ENCODE measurements around the gene VAMP2. TPM values are rescaled to one million over a fixed set of nuclear protein-coding genes. Genes with fewer than 3 reads are reported as not detected.

Gene VAMP2
- total and polyA plus RNA-seq, 7 experiments from 2014 or later: 75.0 to 256 (median 209) TPM

GRCh38 chr17:8192070-8192815 lies 29.5 kb upstream of the VAMP2 start:
- no peaks in the 10 kb centered on the region for H3K27me3 ChIP-seq (ENCODE audit: control insufficient read depth in 2 of 2, insufficient read depth in 2 of 2, low read length in 2 of 2)
- Mint-ChIP-seq H3K9me3 (peaks cover 0 to 2% (median 0%) of the 10 kb centered on the region in 11 donors), H3K4me1 (peaks cover 9 to 19% (median 13%) of the 10 kb centered on the region in 7 donors), H3K4me3 (no peak overlapping the region), H3K27ac (no peak overlapping the region), H3K36me3 (no peaks in the 10 kb centered on the region), H3K27me3 (no peaks in the 10 kb centered on the region)
- CTCF ChIA-PET: interaction anchor here (0.5 to 1.8 kb wide), 4 partner anchors 29 to 190 kb away, joined by 3 to 7 read pairs (median 3); no protein-coding TSS in a partner anchor
- peaks cover 0 to 3% (median 0%) of the 10 kb centered on the region in 3 experiments for H3K36me3 ChIP-seq (ENCODE audit: control insufficient read depth in 2 of 3, insufficient read depth in 3 of 3, low read length in 3 of 3)
- ATAC-seq: peak; percentile 41
- peak overlapping the region; percentile 49 for H3K27ac ChIP-seq (ENCODE audit: low read depth, low read length)
- intact Hi-C loops (cut with micrococcal nuclease): loop anchor here in 1 of 2 donors (1.0 to 5.0 kb wide), 4 partner anchors 8 to 505 kb away; partner anchors contain the start of genes AURKB, TP53 and WRAP53
- POLR2A ChIA-PET: interaction anchor here (0.8 to 25.9 kb wide), 8 partner anchors 16 to 103 kb away, joined by 3 to 820 read pairs (median 56); partner anchors contain the start of genes AURKB, CTC1, PER1 and PFAS
- peak in 8 of 9 donors; percentile 48 to 73 (median 66) for DNase-seq
- no peak overlapping the region for H3K4me3 ChIP-seq (ENCODE audit: low read length)
- no peaks in the 10 kb centered on the region for H3K9me3 ChIP-seq (ENCODE audit: control insufficient read depth in 2 of 3, low read length in 3 of 3)
- peaks cover 31 to 38% of the 10 kb centered on the region in 2 donors for H3K4me1 ChIP-seq (ENCODE audit: control insufficient read depth in 2 of 2, insufficient read depth in 2 of 2, low read length in 2 of 2)

- ChIA-PET CTCF (interaction anchor here (0.7 to 6.8 kb wide), 3 partner anchors 32 to 111 kb away, joined by 3 to 33 read pairs (median 29); partner anchors contain the start of gene ALOXE3), POLR2A (interaction anchor here (0.6 to 25.9 kb wide), 12 partner anchors 10 to 105 kb away, joined by 3 to 820 read pairs (median 59); partner anchors contain the start of genes ALOXE3, AURKB, CTC1 and HES7)
- intact Hi-C loops (cut with micrococcal nuclease): loop anchor here (1.0 to 5.0 kb wide), 4 partner anchors 10 to 618 kb away; partner anchors contain the start of genes RANGRF (in 1 of the 2), TP53 (in 1 of the 2) and WRAP53 (in 1 of the 2)
- Mint-ChIP-seq H3K27me3 (no peaks in the 10 kb centered on the region), H3K27ac (peak overlapping the region in 7 of 9 donors; percentile 46 to 94 (median 85)), H3K4me3 (peak overlapping the region in 2 of 10 donors; percentile 8 to 27), H3K4me1 (peaks cover 7 to 13% (median 13%) of the 10 kb centered on the region in 7 donors), H3K36me3 (no peaks in the 10 kb centered on the region), H3K9me3 (peaks cover 0 to 2% (median 0%) of the 10 kb centered on the region in 11 donors)
- H3K27me3 ChIP-seq (ENCODE audit: control insufficient read depth in 2 of 2, insufficient read depth in 2 of 2, low read length in 2 of 2): no peaks in the 10 kb centered on the region
- no peaks in the 10 kb centered on the region for H3K9me3 ChIP-seq (ENCODE audit: control insufficient read depth in 2 of 3, low read length in 3 of 3)
- DNase-seq (no peak), ATAC-seq (no peak)
- peak overlapping the region; percentile 91 for H3K4me3 ChIP-seq (ENCODE audit: low read length)
- H3K27ac ChIP-seq (ENCODE audit: low read depth, low read length): no peak overlapping the region
- H3K4me1 ChIP-seq (ENCODE audit: control insufficient read depth in 2 of 2, insufficient read depth in 2 of 2, low read length in 2 of 2): peaks cover 33 to 38% of the 10 kb centered on the region in 2 donors
- H3K36me3 ChIP-seq (ENCODE audit: control insufficient read depth in 2 of 3, insufficient read depth in 3 of 3, low read length in 3 of 3): peaks cover 0 to 11% (median 0%) of the 10 kb centered on the region in 3 experiments
These were observed 27.8 kb upstream of the VAMP2 start for GRCh38 chr17:8190506-8190905.

- H3K4me3 ChIP-seq (ENCODE audit: low read length): peak within 1 kb of the TSS; percentile 91
- POLR2A ChIA-PET: interaction anchor here (0.6 to 25.9 kb wide), 15 partner anchors 10 to 106 kb away, joined by 3 to 820 read pairs (median 30); partner anchors contain the start of genes ALOXE3, AURKB, CTC1 and HES7
- CTCF ChIA-PET: interaction anchor here (0.7 to 6.8 kb wide), 5 partner anchors 32 to 111 kb away, joined by 3 to 33 read pairs (median 5); partner anchors contain the start of genes ALOXE3 and CTC1
- Mint-ChIP-seq H3K27me3 (no peaks in the 10 kb centered on the region), H3K9me3 (peaks cover 0 to 2% (median 0%) of the 10 kb centered on the region in 11 donors), H3K27ac (peak within 1 kb of the TSS in 7 of 9 donors; percentile 46 to 94 (median 88)), H3K4me1 (peaks cover 8 to 13% (median 13%) of the 10 kb centered on the region in 7 donors), H3K36me3 (no peaks in the 10 kb centered on the region), H3K4me3 (peak within 1 kb of the TSS in 2 of 10 donors; percentile 15 to 49)
- peaks cover 33 to 38% of the 10 kb centered on the region in 2 donors for H3K4me1 ChIP-seq (ENCODE audit: control insufficient read depth in 2 of 2, insufficient read depth in 2 of 2, low read length in 2 of 2)
- ATAC-seq (peak; percentile 81), DNase-seq (peak; percentile 76 to 97 (median 94))
- intact Hi-C loops (cut with micrococcal nuclease): loop anchor here (1.0 to 5.0 kb wide), 4 partner anchors 10 to 618 kb away; partner anchors contain the start of genes RANGRF (in 2 of the 2), TP53 (in 1 of the 2) and WRAP53 (in 1 of the 2)
- H3K27me3 ChIP-seq (ENCODE audit: control insufficient read depth in 2 of 2, insufficient read depth in 2 of 2, low read length in 2 of 2): no peaks in the 10 kb centered on the region
- peaks cover 0 to 11% (median 0%) of the 10 kb centered on the region in 3 experiments for H3K36me3 ChIP-seq (ENCODE audit: control insufficient read depth in 2 of 3, insufficient read depth in 3 of 3, low read length in 3 of 3)
- H3K27ac ChIP-seq (ENCODE audit: low read depth, low read length): peak within 1 kb of the TSS; percentile 87
- H3K9me3 ChIP-seq (ENCODE audit: control insufficient read depth in 2 of 3, low read length in 3 of 3): no peaks in the 10 kb centered on the region
These were observed 27.1 kb upstream of the VAMP2 start, which contains the start of gene BORCS6 for GRCh38 chr17:8189711-8190477. TSS of gene BORCS6 (minus strand) at chr17:8190180. CDS start at chr17:8190140, 40 bp downstream.

GRCh38 chr17:8189041-8189710 lies 26.4 kb upstream of the VAMP2 start:
- DNase-seq: peak in 8 of 9 donors; percentile 21 to 49 (median 38)
- POLR2A ChIA-PET: interaction anchor here (0.5 to 25.9 kb wide), 15 partner anchors 11 to 106 kb away, joined by 3 to 820 read pairs (median 30); partner anchors contain the start of genes ALOXE3, AURKB, CTC1 and HES7
- H3K27ac Mint-ChIP-seq: peak overlapping the region in 3 of 9 donors; percentile 81 to 94 (median 94)
- ATAC-seq: no peak
- H3K4me1 ChIP-seq (ENCODE audit: control insufficient read depth in 2 of 2, insufficient read depth in 2 of 2, low read length in 2 of 2): peaks cover 33 to 38% of the 10 kb centered on the region in 2 donors
- peak overlapping the region; percentile 87 for H3K27ac ChIP-seq (ENCODE audit: low read depth, low read length)
- H3K4me1 Mint-ChIP-seq: peaks cover 10 to 17% (median 13%) of the 10 kb centered on the region in 7 donors
- H3K36me3 Mint-ChIP-seq: no peaks in the 10 kb centered on the region
- peaks cover 0 to 11% (median 0%) of the 10 kb centered on the region in 3 experiments for H3K36me3 ChIP-seq (ENCODE audit: control insufficient read depth in 2 of 3, insufficient read depth in 3 of 3, low read length in 3 of 3)
- intact Hi-C loops (cut with micrococcal nuclease): loop anchor here in 1 of 2 donors (1.0 kb wide), 1 partner anchor 99 kb away; the partner anchor contains the start of gene RANGRF
- H3K9me3 ChIP-seq (ENCODE audit: control insufficient read depth in 2 of 3, low read length in 3 of 3): no peaks in the 10 kb centered on the region
- CTCF ChIA-PET: interaction anchor here (0.9 to 6.8 kb wide), 8 partner anchors 9 to 70 kb away, joined by 3 to 33 read pairs (median 6); partner anchors contain the start of genes ALOXE3 and CTC1
- no peak overlapping the region for H3K4me3 Mint-ChIP-seq
- H3K27me3 ChIP-seq (ENCODE audit: control insufficient read depth in 2 of 2, insufficient read depth in 2 of 2, low read length in 2 of 2): no peaks in the 10 kb centered on the region
- H3K9me3 Mint-ChIP-seq: peaks cover 0 to 4% (median 0%) of the 10 kb centered on the region in 11 donors
- H3K27me3 Mint-ChIP-seq: no peaks in the 10 kb centered on the region
- peak overlapping the region; percentile 91 for H3K4me3 ChIP-seq (ENCODE audit: low read length)

- H3K36me3 ChIP-seq (ENCODE audit: control insufficient read depth in 2 of 3, insufficient read depth in 3 of 3, low read length in 3 of 3): peaks cover 0 to 11% (median 0%) of the 10 kb centered on the region in 3 experiments
- no peaks in the 10 kb centered on the region for H3K27me3 ChIP-seq (ENCODE audit: control insufficient read depth in 2 of 2, insufficient read depth in 2 of 2, low read length in 2 of 2)
- CTCF ChIA-PET: interaction anchor here (0.9 to 6.8 kb wide), 9 partner anchors 10 to 110 kb away, joined by 3 to 33 read pairs (median 6); partner anchors contain the start of genes ALOXE3 and AURKB
- intact Hi-C loops (cut with micrococcal nuclease): no loop called here
- H3K27me3 Mint-ChIP-seq: peaks cover 0 to 3% (median 0%) of the 10 kb centered on the region in 5 donors
- H3K4me1 Mint-ChIP-seq: peaks cover 13 to 23% (median 18%) of the 10 kb centered on the region in 7 donors
- no peaks in the 10 kb centered on the region for H3K36me3 Mint-ChIP-seq
- no peaks in the 10 kb centered on the region for H3K9me3 ChIP-seq (ENCODE audit: control insufficient read depth in 2 of 3, low read length in 3 of 3)
- peaks cover 33 to 38% of the 10 kb centered on the region in 2 donors for H3K4me1 ChIP-seq (ENCODE audit: control insufficient read depth in 2 of 2, insufficient read depth in 2 of 2, low read length in 2 of 2)
- no peak overlapping the region for H3K4me3 Mint-ChIP-seq
- peaks cover 0 to 4% (median 0%) of the 10 kb centered on the region in 11 donors for H3K9me3 Mint-ChIP-seq
- peak overlapping the region in 1 of 9 donors; percentile 81 for H3K27ac Mint-ChIP-seq
- H3K27ac ChIP-seq (ENCODE audit: low read depth, low read length): peak overlapping the region; percentile 87
- POLR2A ChIA-PET: interaction anchor here (0.5 to 25.9 kb wide), 18 partner anchors 12 to 107 kb away, joined by 3 to 820 read pairs (median 20); partner anchors contain the start of genes ALOXE3, AURKB, CTC1 and HES7
- DNase-seq (peak; percentile 19 to 40 (median 37)), ATAC-seq (no peak)
- peak overlapping the region; percentile 91 for H3K4me3 ChIP-seq (ENCODE audit: low read length)
These were observed 25.6 kb upstream of the VAMP2 start for GRCh38 chr17:8188263-8188839.
